Measurements from ENCODE around the gene TBCEL.
"Not testable (repeated sequence)": the region's sequence is repeated elsewhere in the genome, so short reads cannot be mapped to it uniquely, and the experiment has no call there.

The TBCEL gene

DNA sequence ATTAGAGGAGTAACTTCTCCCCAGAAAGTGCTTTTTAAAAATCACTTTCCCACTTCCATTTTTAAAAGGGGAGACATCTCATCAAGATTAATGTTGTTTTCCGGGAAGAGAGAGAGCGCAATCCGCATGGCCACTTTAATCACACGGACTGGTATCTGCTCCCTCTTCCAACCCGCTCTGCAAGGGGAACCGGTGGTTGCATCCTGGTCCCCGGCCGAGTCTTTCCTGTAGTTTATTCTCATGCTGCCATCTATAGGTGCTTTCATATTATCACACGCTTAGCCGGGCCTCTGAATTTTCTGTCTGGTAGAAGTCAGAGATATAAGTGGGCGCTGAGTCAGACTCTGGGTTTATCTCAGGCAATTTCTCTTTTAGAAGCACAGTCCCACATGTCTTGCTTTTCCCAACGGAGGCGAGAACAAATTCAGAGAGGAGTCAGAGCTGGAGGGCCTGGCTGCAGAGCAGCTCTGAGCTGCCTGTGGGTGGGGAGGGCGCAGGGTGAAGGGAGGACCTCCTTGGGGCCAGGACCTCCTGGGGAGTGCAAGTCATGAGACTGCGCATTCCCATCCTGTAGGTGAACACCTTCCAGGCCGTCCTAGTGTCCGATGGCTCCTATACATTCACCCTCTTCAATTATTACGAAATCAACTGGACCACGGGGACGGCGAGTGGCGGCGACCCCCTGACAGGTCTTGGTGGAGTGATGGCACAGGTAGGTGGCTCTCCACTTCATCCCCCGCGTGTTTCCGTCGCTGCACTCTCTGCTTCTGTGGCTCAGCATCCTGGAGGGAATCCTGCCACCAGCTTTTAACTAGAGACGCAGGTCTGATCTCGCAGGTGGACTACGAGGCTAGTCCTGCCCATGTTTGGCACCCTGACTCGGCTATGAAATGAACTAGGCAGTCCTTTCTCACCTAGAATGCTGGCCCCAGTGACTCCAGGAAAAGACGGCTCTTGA lies 88.9 kb downstream of the TBCEL start:
- H3K4me1 ChIP-seq (ENCODE audit: insufficient read depth, low read length) = no peaks in the 10 kb centered on the region
- no peak overlapping the region for H3K9ac ChIP-seq (ENCODE audit: low read depth, low read length)
- H3K9me3 ChIP-seq (ENCODE audit: control insufficient read depth, insufficient read depth, low read length) = no peaks in the 10 kb centered on the region

DNA sequence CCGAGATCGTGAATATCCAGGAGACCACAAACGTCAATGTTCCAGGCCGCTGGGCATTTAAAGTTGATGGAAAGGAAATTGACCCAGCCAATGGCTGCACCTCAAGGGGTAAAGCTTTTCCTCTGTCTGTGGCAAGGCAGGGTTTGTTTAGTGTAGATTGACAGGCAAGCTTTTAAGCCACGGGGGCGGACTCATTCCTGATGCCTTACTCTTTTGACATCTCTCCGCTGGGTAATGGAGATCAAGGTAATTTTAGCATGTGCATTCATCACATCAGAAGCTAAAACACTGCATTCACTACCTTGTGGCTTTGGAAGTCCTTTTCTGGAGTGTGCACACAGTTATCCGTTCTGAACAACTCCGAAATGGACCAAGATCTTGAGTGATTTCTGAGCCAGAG lies 89.7 kb downstream of the TBCEL start:
- Histone ChIP-seq H3K9ac (ENCODE audit: low read depth, low read length) (no peak overlapping the region), H3K9me3 (ENCODE audit: control insufficient read depth, insufficient read depth, low read length) (no peaks in the 10 kb centered on the region)

More for the DNA sequence above, 88.9 kb downstream of the TBCEL start:
- H3K36me3 ChIP-seq (ENCODE audit: insufficient read depth, low read length) = no peaks in the 10 kb centered on the region

DNA sequence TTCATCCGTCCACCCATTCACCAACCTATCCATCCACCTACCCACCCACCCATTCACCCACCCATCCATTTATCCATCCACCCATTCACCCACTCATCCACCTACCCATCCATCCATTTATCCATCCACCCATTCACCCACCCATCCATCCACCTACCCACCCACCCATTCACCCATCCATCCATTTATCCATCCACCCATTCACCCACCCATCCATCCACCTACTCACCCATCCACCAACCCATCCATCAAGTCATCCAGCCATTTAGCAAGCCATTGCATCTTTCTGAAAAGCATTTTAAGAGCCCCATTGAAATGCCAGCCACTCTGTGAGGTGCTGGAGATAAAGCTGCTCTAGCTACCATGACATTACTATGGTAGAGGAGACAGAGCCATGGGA lies 91.1 kb downstream of the TBCEL start:
- H3K9ac ChIP-seq (ENCODE audit: low read depth, low read length); H3K36me3 ChIP-seq (ENCODE audit: insufficient read depth, low read length); H3K4me1 ChIP-seq (ENCODE audit: insufficient read depth, low read length); H3K9me3 ChIP-seq (ENCODE audit: control insufficient read depth, insufficient read depth, low read length): not testable (repeated sequence)

More for the DNA sequence above, 89.7 kb downstream of the TBCEL start:
- no peaks in the 10 kb centered on the region for H3K36me3 ChIP-seq (ENCODE audit: insufficient read depth, low read length)
- H3K4me1 ChIP-seq (ENCODE audit: insufficient read depth, low read length) = no peaks in the 10 kb centered on the region

DNA sequence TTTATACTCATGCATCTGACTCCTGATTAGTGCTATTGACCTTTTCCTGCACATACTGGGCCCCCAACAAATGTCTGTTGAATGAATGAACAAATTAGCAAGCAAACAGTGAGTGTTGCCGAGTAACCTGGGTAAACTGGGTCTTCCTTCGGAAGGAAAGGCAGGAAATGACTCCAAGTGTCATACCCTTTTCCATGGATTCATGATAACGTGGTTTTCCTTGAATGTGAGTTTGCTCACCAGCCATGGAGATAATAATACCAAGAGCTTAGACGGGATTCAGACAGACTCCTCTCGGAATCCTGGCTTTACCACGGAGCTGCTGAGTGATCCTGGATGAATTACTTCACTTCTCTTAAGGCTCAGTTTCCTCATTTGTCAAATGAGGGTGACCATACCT lies 93.9 kb downstream of the TBCEL start:
- no peak overlapping the region for H3K9ac ChIP-seq (ENCODE audit: low read depth, low read length)
- H3K36me3 ChIP-seq (ENCODE audit: insufficient read depth, low read length) = no peaks in the 10 kb centered on the region
- peaks cover 8% of the 10 kb centered on the region for H3K9me3 ChIP-seq (ENCODE audit: control insufficient read depth, insufficient read depth, low read length)
- no peaks in the 10 kb centered on the region for H3K4me1 ChIP-seq (ENCODE audit: insufficient read depth, low read length)

DNA sequence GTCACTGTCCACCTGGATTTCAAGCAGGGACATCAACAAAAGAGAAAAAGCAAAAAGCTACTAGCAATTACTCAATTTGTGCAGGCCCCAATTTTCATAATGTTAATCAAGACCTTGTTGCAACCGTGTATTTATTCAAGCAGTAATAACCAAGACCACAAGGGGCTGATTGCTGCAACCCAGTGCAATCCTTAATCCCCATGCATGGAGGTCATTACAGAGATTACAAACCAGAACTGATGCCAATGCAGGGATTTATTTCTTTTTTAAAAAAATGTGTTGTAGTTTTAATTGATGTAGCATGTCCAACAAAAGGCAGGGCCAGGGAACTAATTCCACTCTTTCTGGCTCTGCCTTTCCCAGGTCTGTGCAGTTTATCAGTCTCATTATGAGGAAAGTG lies 95.5 kb downstream of the TBCEL start:
- peaks cover 11% of the 10 kb centered on the region for H3K9me3 ChIP-seq (ENCODE audit: control insufficient read depth, insufficient read depth, low read length)
- H3K36me3 ChIP-seq (ENCODE audit: insufficient read depth, low read length) = no peaks in the 10 kb centered on the region
- H3K9ac ChIP-seq (ENCODE audit: low read depth, low read length) = no peak overlapping the region
- H3K4me1 ChIP-seq (ENCODE audit: insufficient read depth, low read length) = no peaks in the 10 kb centered on the region

DNA sequence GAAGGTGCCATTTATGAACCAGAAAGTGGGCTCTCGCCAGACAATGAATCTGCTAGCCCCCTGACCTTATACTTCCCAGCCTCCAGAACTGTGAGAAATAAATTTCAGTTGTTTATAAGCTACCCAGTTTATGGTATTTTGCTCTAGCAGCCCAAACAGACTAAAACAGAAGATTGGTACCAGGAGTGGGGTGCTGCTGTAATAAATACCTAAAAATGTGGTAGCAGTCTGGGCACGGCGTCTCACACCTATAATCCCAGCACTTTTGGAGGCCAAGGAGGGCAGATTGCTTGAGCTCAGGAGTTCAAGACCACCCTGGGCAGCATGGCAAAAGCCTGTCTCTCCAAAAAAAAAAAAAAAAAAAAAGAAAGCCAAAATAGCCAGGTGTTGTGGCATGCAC lies 98.4 kb downstream of the TBCEL start:
- Histone ChIP-seq H3K36me3 (ENCODE audit: insufficient read depth, low read length) (no peaks in the 10 kb centered on the region; the same call in 1 of the 2 replicates), H3K4me1 (ENCODE audit: insufficient read depth, low read length) (no peaks in the 10 kb centered on the region), H3K9me3 (ENCODE audit: control insufficient read depth, insufficient read depth, low read length) (peaks cover 11% of the 10 kb centered on the region), H3K9ac (ENCODE audit: low read depth, low read length) (no peak overlapping the region)

DNA sequence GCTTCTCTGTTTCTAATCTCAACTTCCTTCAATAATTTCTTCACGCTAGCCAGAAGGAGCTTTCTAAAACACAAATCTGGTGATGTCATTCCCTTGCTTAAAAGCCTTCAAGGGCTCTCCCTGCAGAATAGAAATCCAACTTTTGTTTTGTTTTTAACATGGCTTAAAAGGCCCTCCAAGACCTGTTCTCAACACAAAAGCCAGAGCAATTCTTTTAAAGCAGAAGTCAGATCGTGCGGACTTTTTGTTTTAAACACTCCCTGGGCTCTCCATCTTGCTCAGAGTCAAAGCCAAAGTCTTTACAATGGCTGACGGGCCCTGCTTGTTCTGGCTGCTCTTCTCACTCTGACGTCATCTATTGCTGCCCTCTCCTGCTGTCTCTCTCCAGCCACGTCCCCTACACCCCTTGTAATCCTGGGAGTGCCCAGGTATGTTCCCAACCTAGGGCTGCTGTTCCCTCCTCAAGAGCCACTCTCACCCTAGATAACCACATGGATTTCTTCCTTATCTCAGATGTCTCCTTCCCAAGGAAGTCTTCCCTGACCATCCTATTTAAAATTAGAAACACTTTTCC lies 99.7 kb downstream of the TBCEL start:
- Histone ChIP-seq H3K9ac (ENCODE audit: low read depth, low read length) (no peak overlapping the region), H3K36me3 (ENCODE audit: insufficient read depth, low read length) (no peaks in the 10 kb centered on the region; the same call in 1 of the 2 replicates), H3K9me3 (ENCODE audit: control insufficient read depth, insufficient read depth, low read length) (peaks cover 11% of the 10 kb centered on the region), H3K4me1 (ENCODE audit: insufficient read depth, low read length) (no peaks in the 10 kb centered on the region)

DNA sequence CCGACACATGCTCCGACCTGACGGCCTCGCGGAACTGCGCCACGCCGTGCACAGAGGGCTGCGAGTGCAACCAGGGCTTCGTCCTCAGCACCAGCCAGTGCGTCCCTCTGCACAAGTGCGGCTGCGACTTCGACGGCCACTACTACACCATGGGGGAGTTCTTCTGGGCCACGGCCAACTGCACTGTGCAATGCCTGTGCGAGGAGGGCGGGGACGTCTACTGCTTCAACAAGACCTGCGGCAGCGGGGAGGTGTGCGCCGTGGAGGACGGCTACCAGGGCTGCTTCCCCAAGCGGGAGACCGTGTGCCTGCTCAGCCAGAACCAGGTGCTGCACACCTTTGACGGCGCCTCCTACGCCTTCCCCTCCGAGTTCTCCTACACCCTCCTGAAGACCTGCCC lies 103.9 kb downstream of the TBCEL start:
- no peaks in the 10 kb centered on the region; the same call in 1 of the 2 replicates for H3K36me3 ChIP-seq (ENCODE audit: insufficient read depth, low read length)
- H3K9me3 ChIP-seq (ENCODE audit: control insufficient read depth, insufficient read depth, low read length) = peaks cover 3% of the 10 kb centered on the region; the same call in 1 of the 2 replicates
- no peak overlapping the region for H3K9ac ChIP-seq (ENCODE audit: low read depth, low read length)
- H3K4me1 ChIP-seq (ENCODE audit: insufficient read depth, low read length) = no peaks in the 10 kb centered on the region

DNA sequence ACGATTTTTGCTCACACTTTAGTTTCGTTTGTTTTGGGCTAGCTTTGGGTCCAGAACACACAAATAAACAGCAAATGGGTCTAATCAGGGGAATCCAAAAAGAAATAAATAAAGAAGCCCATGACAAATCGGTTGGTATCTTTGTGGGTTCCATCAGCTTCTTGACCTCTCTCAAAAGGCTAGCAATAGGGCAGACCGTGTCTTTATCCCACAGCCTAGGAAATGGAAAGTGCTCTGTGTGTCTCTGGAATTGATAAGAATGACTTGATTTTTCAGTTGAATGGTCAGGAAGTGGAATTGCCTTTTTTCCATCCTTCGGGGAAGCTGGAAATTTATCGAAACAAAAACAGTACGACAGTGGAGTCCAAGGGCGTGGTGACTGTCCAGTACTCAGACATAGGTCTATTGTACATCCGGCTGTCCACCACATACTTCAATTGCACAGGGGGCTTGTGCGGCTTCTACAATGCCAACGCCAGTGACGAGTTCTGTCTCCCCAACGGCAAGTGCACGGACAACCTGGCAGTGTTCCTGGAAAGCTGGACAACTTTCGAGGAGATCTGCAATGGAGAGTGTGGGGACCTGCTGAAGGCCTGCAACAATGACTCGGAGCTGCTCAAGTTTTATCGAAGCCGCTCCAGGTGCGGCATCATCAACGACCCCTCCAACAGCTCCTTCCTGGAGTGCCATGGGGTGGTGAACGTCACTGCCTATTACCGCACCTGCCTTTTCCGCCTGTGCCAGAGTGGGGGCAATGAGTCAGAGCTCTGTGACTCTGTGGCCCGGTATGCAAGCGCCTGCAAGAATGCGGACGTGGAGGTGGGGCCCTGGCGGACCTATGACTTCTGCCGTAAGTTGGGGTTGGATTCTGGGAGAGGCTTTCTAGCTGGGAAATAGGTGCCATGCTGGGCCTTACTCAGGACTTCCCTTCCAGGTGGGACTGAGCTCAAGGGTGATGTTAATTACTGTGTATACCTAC lies 105.7 kb downstream of the TBCEL start:
- Histone ChIP-seq H3K9ac (ENCODE audit: low read depth, low read length) (no peak overlapping the region), H3K36me3 (ENCODE audit: insufficient read depth, low read length) (no peaks in the 10 kb centered on the region; the same call in 1 of the 2 replicates), H3K4me1 (ENCODE audit: insufficient read depth, low read length) (no peaks in the 10 kb centered on the region), H3K9me3 (ENCODE audit: control insufficient read depth, insufficient read depth, low read length) (no peaks in the 10 kb centered on the region)

DNA sequence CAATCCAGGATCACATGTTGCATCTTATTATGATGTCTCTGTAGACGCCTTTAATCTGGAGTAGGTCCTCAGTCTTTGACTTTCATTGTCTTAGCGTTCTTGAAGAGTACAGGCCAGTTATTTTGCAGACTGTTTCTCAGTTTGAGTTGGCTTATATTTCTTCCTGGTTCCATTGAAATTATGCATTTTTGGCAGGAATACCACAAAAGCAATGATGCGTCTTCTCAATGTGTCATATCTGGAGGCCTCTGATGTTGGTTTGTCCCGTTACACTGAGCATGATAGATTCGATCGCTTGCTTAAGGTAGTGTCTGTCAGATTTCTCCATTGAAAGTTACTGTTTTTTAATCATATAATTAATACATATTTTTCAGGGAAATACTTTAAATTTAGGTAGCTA lies 107.8 kb downstream of the TBCEL start:
- Histone ChIP-seq H3K9ac (ENCODE audit: low read depth, low read length) (no peak overlapping the region), H3K9me3 (ENCODE audit: control insufficient read depth, insufficient read depth, low read length) (no peaks in the 10 kb centered on the region)

DNA sequence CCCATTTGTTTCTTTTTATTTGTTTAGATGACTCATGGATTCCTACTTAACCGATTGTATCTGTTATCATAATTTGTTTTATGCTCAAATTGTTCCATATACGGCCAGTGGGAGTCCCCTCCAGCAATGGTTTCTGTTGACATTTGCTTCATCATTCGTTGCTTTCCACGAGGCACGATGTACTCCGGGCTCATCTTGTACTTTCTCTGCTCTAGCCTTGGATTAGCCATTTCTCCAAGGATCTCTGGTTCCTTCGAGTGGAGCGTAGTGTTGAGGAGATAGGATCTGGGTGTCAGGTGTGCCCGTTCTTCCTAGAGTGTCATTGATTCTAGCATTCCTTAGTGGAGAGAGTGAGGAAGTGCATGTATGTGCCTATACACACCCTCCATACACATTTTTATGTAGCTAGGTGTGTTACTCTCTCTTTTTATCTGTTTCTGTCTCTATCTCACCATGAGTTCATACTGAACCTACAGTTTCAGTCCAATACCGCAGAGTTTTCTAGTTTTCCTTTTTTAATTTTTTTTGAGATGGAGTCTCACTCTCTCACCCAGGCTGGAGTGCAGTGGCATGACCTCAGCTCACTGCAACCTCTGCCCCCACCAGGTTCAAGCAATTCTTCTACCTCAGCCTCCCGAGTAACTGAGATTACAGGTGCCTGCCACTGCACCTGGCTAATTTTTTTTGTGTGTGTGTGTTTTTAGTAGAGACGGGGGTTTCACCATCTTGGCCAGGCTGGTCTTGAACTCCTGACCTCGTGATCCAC lies 108.5 kb downstream of the TBCEL start:
- Histone ChIP-seq H3K9ac (ENCODE audit: low read depth, low read length) (no peak overlapping the region), H3K4me1 (ENCODE audit: insufficient read depth, low read length) (no peaks in the 10 kb centered on the region), H3K36me3 (ENCODE audit: insufficient read depth, low read length) (no peaks in the 10 kb centered on the region), H3K9me3 (ENCODE audit: control insufficient read depth, insufficient read depth, low read length) (no peaks in the 10 kb centered on the region)

More for the DNA sequence above, 107.8 kb downstream of the TBCEL start:
- H3K36me3 ChIP-seq (ENCODE audit: insufficient read depth, low read length) = no peaks in the 10 kb centered on the region
- H3K4me1 ChIP-seq (ENCODE audit: insufficient read depth, low read length) = no peaks in the 10 kb centered on the region

DNA sequence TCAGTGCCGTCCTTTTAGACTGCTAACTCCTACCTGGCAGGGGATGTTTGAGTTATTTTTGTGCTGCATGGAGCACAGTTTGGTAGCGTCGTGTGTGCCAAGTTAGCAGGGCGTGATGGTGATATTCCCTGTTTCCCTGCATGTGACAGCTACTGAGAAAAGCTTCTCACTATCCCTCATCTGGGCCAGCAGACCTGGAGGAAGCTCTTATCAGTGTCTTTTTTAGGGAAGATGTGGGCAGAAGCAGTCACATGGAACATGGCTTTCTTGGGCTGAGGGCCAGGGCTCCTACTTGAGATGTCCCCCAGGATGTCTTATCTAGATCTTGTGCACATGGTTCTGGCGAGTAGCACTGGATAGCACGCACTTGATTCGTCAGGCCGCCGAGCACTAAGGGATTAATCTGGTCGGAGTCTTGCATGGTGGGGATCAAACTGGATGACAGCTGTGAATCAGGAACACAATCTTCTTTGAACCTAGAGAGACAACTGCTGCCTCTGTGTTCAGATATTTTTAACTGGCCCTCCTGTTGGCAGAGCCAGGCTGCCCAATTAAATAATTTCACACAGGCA lies 110.9 kb downstream of the TBCEL start:
- H3K4me1 ChIP-seq (ENCODE audit: insufficient read depth, low read length) = no peaks in the 10 kb centered on the region
- no peaks in the 10 kb centered on the region for H3K9me3 ChIP-seq (ENCODE audit: control insufficient read depth, insufficient read depth, low read length)
- no peak overlapping the region for H3K9ac ChIP-seq (ENCODE audit: low read depth, low read length)
- H3K36me3 ChIP-seq (ENCODE audit: insufficient read depth, low read length) = no peaks in the 10 kb centered on the region

DNA sequence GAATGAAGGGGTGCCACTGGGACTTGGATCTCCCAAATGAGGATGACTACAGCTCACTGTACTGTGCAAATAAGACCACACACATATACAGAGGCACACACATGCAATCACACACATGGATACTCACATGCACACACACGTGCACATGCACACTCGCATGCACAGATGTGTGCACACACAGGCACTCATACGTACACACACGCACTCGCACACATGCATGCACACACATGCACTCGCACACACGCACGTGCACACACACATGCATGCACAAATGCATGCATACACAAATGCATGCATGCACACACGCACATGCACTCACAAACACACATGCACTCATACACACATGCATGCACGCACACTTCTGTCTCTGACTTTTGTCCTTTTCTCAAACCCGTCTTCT lies 113.1 kb downstream of the TBCEL start:
- Histone ChIP-seq H3K4me1 (ENCODE audit: insufficient read depth, low read length) (no peaks in the 10 kb centered on the region), H3K9ac (ENCODE audit: low read depth, low read length) (no peak overlapping the region), H3K36me3 (ENCODE audit: insufficient read depth, low read length) (no peaks in the 10 kb centered on the region), H3K9me3 (ENCODE audit: control insufficient read depth, insufficient read depth, low read length) (no peaks in the 10 kb centered on the region)

Measured in ES-I3 (cell line).